Keratinocyte (primary cell): Measurements from ENCODE around the gene PYROXD2. TPM values are rescaled to one million over a fixed set of nuclear protein-coding genes. Genes with fewer than 3 reads are reported as not detected.

Experiments
- DNase-seq: peaks from one replicate; pipeline ENCODE4 v3.0.0-alpha.2; 2011; ENCODE audit warnings: low read depth, missing footprints, low spot score
- FAIRE-seq: peaks from 2 replicates; lab custom pipeline; 2011; peaks lifted over from hg19 to GRCh38; lab: Jason Lieb, UNC
- H2AFZ ChIP-seq: 2 replicates; pipeline ENCODE4 v1.6.0; 2012; ENCODE audit warnings: low read length, control low read depth, inconsistent platforms; ENCODE audit not compliant: control insufficient read depth
- H3K27ac ChIP-seq: 2 replicates; pipeline ENCODE4 v1.5.1; 2011; ENCODE audit warnings: low read length; ENCODE audit not compliant: control insufficient read depth, insufficient read depth
- H3K27me3 ChIP-seq: 3 replicates; pipeline ENCODE4 v1.6.0; 2011; ENCODE audit warnings: low read length; ENCODE audit not compliant: control insufficient read depth, insufficient read depth; ENCODE audit errors: extremely low read depth
- H3K36me3 ChIP-seq, 2 experiments: 2 replicates in 1 of 2; 3 replicates in 1 of 2; pipeline ENCODE4 v1.5.1; 2011; ENCODE audit warnings: low read length in 2 of 2, mild to moderate bottlenecking in 1 of 2; ENCODE audit not compliant: control insufficient read depth in 2 of 2, insufficient read depth in 2 of 2; ENCODE audit errors: extremely low read depth in 1 of 2
- H3K4me1 ChIP-seq: 3 replicates; pipeline ENCODE4 v1.5.1; 2011; ENCODE audit warnings: low read length; ENCODE audit not compliant: control insufficient read depth, insufficient read depth; ENCODE audit errors: extremely low read depth
- H3K4me2 ChIP-seq: 3 replicates; pipeline ENCODE4 v1.6.0; 2011; ENCODE audit warnings: low read depth, low read length; ENCODE audit not compliant: control insufficient read depth, insufficient read depth; ENCODE audit errors: extremely low read depth
- H3K4me3 ChIP-seq, 3 experiments: fragments of 200-600 bp in 1 of 3; sonication (generic) in 1 of 3; 2 replicates in 2 of 3; 3 replicates in 1 of 3; pipeline ENCODE4 v1.5.1; 2011 to 2016; ENCODE audit warnings: low read length in 3 of 3, mild to moderate bottlenecking in 3 of 3, control low read depth in 2 of 3, inconsistent platforms in 1 of 3, low read depth in 1 of 3, mixed read lengths in 1 of 3, mixed run types in 1 of 3, moderate library complexity in 1 of 3; ENCODE audit not compliant: control insufficient read depth in 2 of 3, insufficient read depth in 2 of 3; ENCODE audit errors: extremely low read depth in 1 of 3
- H3K79me2 ChIP-seq: 2 replicates; pipeline ENCODE4 v1.6.0; 2012; ENCODE audit warnings: low read length; ENCODE audit not compliant: control insufficient read depth, insufficient read depth
- H3K9ac ChIP-seq: 3 replicates; pipeline ENCODE4 v1.6.0; 2011; ENCODE audit warnings: low read length; ENCODE audit not compliant: control insufficient read depth, insufficient read depth; ENCODE audit errors: extremely low read depth
- H3K9me1 ChIP-seq: 3 replicates; pipeline ENCODE4 v1.6.0; 2011; ENCODE audit warnings: low read length; ENCODE audit not compliant: control insufficient read depth, insufficient read depth; ENCODE audit errors: extremely low read depth
- H3K9me3 ChIP-seq: 2 replicates; pipeline ENCODE4 v1.5.1; 2012; ENCODE audit warnings: low read depth, low read length; ENCODE audit not compliant: control insufficient read depth
- H4K20me1 ChIP-seq: 3 replicates; pipeline ENCODE4 v1.6.0; 2011; ENCODE audit warnings: low read length; ENCODE audit not compliant: control insufficient read depth, insufficient read depth; ENCODE audit errors: extremely low read depth
- CTCF ChIP-seq, 3 experiments: IDR thresholded peaks in 1 of 3; conservative IDR thresholded peaks in 1 of 3; optimal IDR thresholded peaks in 1 of 3; 2 replicates in 2 of 3; 3 replicates in 1 of 3; pipeline versions ENCODE3 to v1.5.1; 2011; ENCODE audit warnings: low read length in 3 of 3, mild to moderate bottlenecking in 3 of 3, moderate library complexity in 2 of 3, control low read depth in 1 of 3, inconsistent platforms in 1 of 3; ENCODE audit not compliant: insufficient read depth in 2 of 3; ENCODE audit errors: extremely low read depth in 1 of 3
- EZH2 ChIP-seq: IDR thresholded peaks from one replicate; pipeline ENCODE4 v1.6.1; 2012; ENCODE audit warnings: inconsistent platforms, mild to moderate bottlenecking, low read length, moderate library complexity
- dilution Hi-C: fragments of 300-500 bp; cut with MboI; formaldehyde crosslinking; loops from one replicate; pipeline ENCODE4 v1.7.0; 2020; ENCODE audit warnings: low sequenced_read_pairs; ENCODE audit not compliant: extremely low pct_ligation_motif_present
- polyA plus RNA-seq, 5 experiments: library from polyadenylated mRNA; depleted of rRNA in 3 of 5; stranded (reverse) in 3 of 5; stranded (forward) in 1 of 5; unstranded in 1 of 5; fragments of >200 nt; gene quantifications; 1 replicate in 1 of 5; 2 replicates in 3 of 5; 3 replicates in 1 of 5; pipeline versions ENCODE4 v1.2.1 to v1.2.3, GENCODE V29; 2011 to 2012; ENCODE audit warnings: missing spikeins in 2 of 5, low read depth in 1 of 5, low replicate concordance in 1 of 5

The PYROXD2 gene
- polyA plus RNA-seq, 1 donor (not counting 4 experiments of a cell fraction or from before 2014, with no cell fraction given): 4.4 TPM

DNA sequence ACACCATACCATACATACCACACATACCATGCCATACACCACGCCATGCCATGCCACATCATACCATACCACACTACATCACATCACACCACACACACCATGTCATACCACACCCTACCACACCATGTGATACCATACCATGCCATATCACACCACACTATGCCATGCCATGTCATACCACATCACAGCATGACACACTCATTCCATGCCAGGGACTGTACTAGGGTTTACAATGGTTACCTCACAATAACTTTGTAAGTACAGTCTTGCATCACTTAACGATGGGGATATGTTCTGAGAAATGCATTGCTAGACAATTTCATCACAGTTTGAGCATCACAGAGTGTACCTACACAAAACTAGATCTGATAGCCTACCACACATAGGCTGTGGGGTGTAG lies 14.5 kb downstream of the PYROXD2 start:
- no peak overlapping the region for H3K27ac ChIP-seq
- H3K9me3 ChIP-seq: no peaks in the 10 kb centered on the region
- no peak overlapping the region for H3K9ac ChIP-seq
- H3K79me2 ChIP-seq: no peaks in the 10 kb centered on the region
- H2AFZ ChIP-seq: no peak overlapping the region
- H3K36me3 ChIP-seq: no peaks in the 10 kb centered on the region
- dilution Hi-C loops: no loop called here
- no peak for TF ChIP-seq CTCF (optimal IDR thresholded peaks at IDR 0.05 in 1 of 3, IDR thresholded peaks at IDR 0.05 in 1 of 3, conservative IDR thresholded peaks at IDR 0.05 in 1 of 3; ENCODE audit: extremely low read depth in 1 of 3, insufficient read depth in 2 of 3, low read length in 3 of 3)
- TF ChIP-seq EZH2: no peak
- DNase-seq (peak; percentile 28), FAIRE-seq (no peak)
- no peak overlapping the region for H3K4me3 ChIP-seq
- no peaks in the 10 kb centered on the region for H3K27me3 ChIP-seq
- H4K20me1 ChIP-seq: no peaks in the 10 kb centered on the region
- H3K9me1 ChIP-seq: no peaks in the 10 kb centered on the region
- no peak overlapping the region for H3K4me2 ChIP-seq
- H3K4me1 ChIP-seq: peaks cover 13% of the 10 kb centered on the region

- H4K20me1 ChIP-seq: no peaks in the 10 kb centered on the region
- no peaks in the 10 kb centered on the region for H3K79me2 ChIP-seq
- H3K9me3 ChIP-seq: no peaks in the 10 kb centered on the region
- no peak overlapping the region for H3K4me3 ChIP-seq
- no peaks in the 10 kb centered on the region for H3K9me1 ChIP-seq
- peaks cover 12% of the 10 kb centered on the region for H3K4me1 ChIP-seq
- no peaks in the 10 kb centered on the region for H3K36me3 ChIP-seq
- dilution Hi-C loops: no loop called here
- no peak overlapping the region for H3K9ac ChIP-seq
- H3K27me3 ChIP-seq: no peaks in the 10 kb centered on the region
- no peak overlapping the region for H3K27ac ChIP-seq
- no peak overlapping the region for H3K4me2 ChIP-seq
- no peak overlapping the region for H2AFZ ChIP-seq
- no peak for DNase-seq
- TF ChIP-seq CTCF (optimal IDR thresholded peaks at IDR 0.05 in 1 of 3, IDR thresholded peaks at IDR 0.05 in 1 of 3, conservative IDR thresholded peaks at IDR 0.05 in 1 of 3; ENCODE audit: extremely low read depth in 1 of 3, insufficient read depth in 2 of 3, low read length in 3 of 3) (no peak), EZH2 (no peak)
- no peak for FAIRE-seq
Measured at GRCh38 chr10:98399784-98400183, 15.2 kb downstream of the PYROXD2 start.
